ENCODE data around the gene TYW3. TPM values are rescaled to one million over a fixed set of nuclear protein-coding genes. Genes with fewer than 3 reads are reported as not detected.

Gene TYW3
- total and polyA plus RNA-seq, 12 donors = 9.7 to 50.2 (median 22.4) TPM

GRCh38 chr1:74686928-74687327, 46.0 kb upstream of the TYW3 start:
- TF ChIP-seq POLR2A (IDR thresholded peaks at IDR 0.05) (no peak), CTCF (IDR thresholded peaks at IDR 0.05) (no peak)
- 81 to 87% (median 83%) methylated on average over 4 of the region's 4 CpGs for WGBS, 4 donors

GRCh38 chr1:74689621-74690363, 43.2 kb upstream of the TYW3 start:
- no peak overlapping the region for H3K4me3 ChIP-seq
- H3K27me3 ChIP-seq = no peaks in the 10 kb centered on the region
- no peaks in the 10 kb centered on the region for H3K4me1 ChIP-seq (replicated peaks in 1 of 2)
- 23 to 26% (median 25%) methylated on average over 5 of the region's 5 CpGs for WGBS, 4 donors
- no peak for TF ChIP-seq POLR2A (IDR thresholded peaks at IDR 0.05)
- TF ChIP-seq CTCF (IDR thresholded peaks at IDR 0.05) = peak; percentile 58 to 81 (median 78)
- no peaks in the 10 kb centered on the region for H3K36me3 ChIP-seq (replicated peaks in 1 of 2)
- DNase-seq = peak; percentile 23 to 79 (median 53)
- no peak overlapping the region for H3K27ac ChIP-seq
- H3K9me3 ChIP-seq (replicated peaks in 1 of 3) = no peaks in the 10 kb centered on the region
- intact Hi-C loops (cut with DNase I) = no loop called here

More at GRCh38 chr1:74686928-74687327, 46.0 kb upstream of the TYW3 start:
- DNase-seq = no peak
- no peak overlapping the region for H3K4me3 ChIP-seq
- no peaks in the 10 kb centered on the region for H3K9me3 ChIP-seq (replicated peaks in 1 of 3)
- H3K4me1 ChIP-seq (replicated peaks in 1 of 2) = no peaks in the 10 kb centered on the region
- H3K36me3 ChIP-seq (replicated peaks in 1 of 2) = no peaks in the 10 kb centered on the region
- no peaks in the 10 kb centered on the region for H3K27me3 ChIP-seq
- intact Hi-C loops (cut with DNase I) = no loop called here
- no peak overlapping the region for H3K27ac ChIP-seq

GRCh38 chr1:74690364-74690696, 42.6 kb upstream of the TYW3 start:
- intact Hi-C loops (cut with DNase I) = no loop called here
- Histone ChIP-seq H3K4me3 (no peak overlapping the region), H3K27me3 (no peaks in the 10 kb centered on the region), H3K9me3 (replicated peaks in 1 of 3) (no peaks in the 10 kb centered on the region), H3K27ac (no peak overlapping the region), H3K36me3 (replicated peaks in 1 of 2) (no peaks in the 10 kb centered on the region), H3K4me1 (replicated peaks in 1 of 2) (no peaks in the 10 kb centered on the region)
- WGBS, 4 donors = 1 to 21% (median 11%) methylated on average over 2 of the region's 2 CpGs
- DNase-seq = no peak
- no peak for TF ChIP-seq CTCF (IDR thresholded peaks at IDR 0.05)
- TF ChIP-seq POLR2A (IDR thresholded peaks at IDR 0.05) = no peak

- H3K4me3 ChIP-seq = no peak overlapping the region
- no peak overlapping the region for H3K27ac ChIP-seq
- no peaks in the 10 kb centered on the region for H3K36me3 ChIP-seq (replicated peaks in 1 of 2)
- WGBS, 4 donors = 77 to 87% (median 83%) methylated on average over 4 of the region's 4 CpGs
- no peak for TF ChIP-seq POLR2A (IDR thresholded peaks at IDR 0.05)
- no peaks in the 10 kb centered on the region for H3K27me3 ChIP-seq
- no peaks in the 10 kb centered on the region for H3K4me1 ChIP-seq (replicated peaks in 1 of 2)
- no peak for DNase-seq
- H3K9me3 ChIP-seq (replicated peaks in 1 of 3) = no peaks in the 10 kb centered on the region
- intact Hi-C loops (cut with DNase I) = no loop called here
Observed at GRCh38 chr1:74690909-74691308, 42.0 kb upstream of the TYW3 start.

GRCh38 chr1:74693473-74693872, 39.5 kb upstream of the TYW3 start:
- Histone ChIP-seq H3K9me3 (replicated peaks in 1 of 3) (no peaks in the 10 kb centered on the region), H3K36me3 (replicated peaks in 1 of 2) (no peaks in the 10 kb centered on the region), H3K27ac (no peak overlapping the region), H3K4me3 (no peak overlapping the region), H3K27me3 (no peaks in the 10 kb centered on the region), H3K4me1 (replicated peaks in 1 of 2) (no peaks in the 10 kb centered on the region)
- 68 to 76% (median 68%) methylated on average over 2 of the region's 2 CpGs for WGBS, 4 donors
- intact Hi-C loops (cut with DNase I) = no loop called here
- DNase-seq = no peak
- TF ChIP-seq POLR2A (IDR thresholded peaks at IDR 0.05) (no peak), CTCF (IDR thresholded peaks at IDR 0.05) (no peak)
